Activated CD4-positive, alpha-beta T cell treated with anti-CD3 and anti-CD28 coated beads for 36 hours (primary cell): Measurements from ENCODE around the gene ANKRD23. TPM values are rescaled to one million over a fixed set of nuclear protein-coding genes. Genes with fewer than 3 reads are reported as not detected.
"Not testable (repeated sequence)": the region's sequence is repeated elsewhere in the genome, so short reads cannot be mapped to it uniquely, and the experiment has no call there.

Experiments
- ATAC-seq: fragments of 200-7000 bp; cut with Tn5 transposase; one replicate; pipeline ENCODE4 v1.10.0; 2021; ENCODE audit warnings: mild to moderate bottlenecking, moderate library complexity
- CTCF ChIA-PET: fragments of 350-600 bp; sonication (Branson Sonifier 250); formaldehyde crosslinking; loops from one replicate; lab custom pipeline; 2021; ENCODE audit warnings: antibody characterized with exemption; lab: Charles Lee
- POLR2A ChIA-PET: fragments of 350-600 bp; sonication (Branson Sonifier 250); formaldehyde crosslinking; loops from one replicate; lab custom pipeline; 2021; ENCODE audit warnings: antibody characterized with exemption, inconsistent platforms; lab: Charles Lee
- DNase-seq: peaks from one replicate; pipeline ENCODE4 v3.0.0-alpha.2; 2020
- H3K27ac Mint-ChIP-seq: one replicate; pipeline ENCODE4 v1.8.0; 2021; ENCODE audit warnings: mixed read lengths
- H3K27me3 Mint-ChIP-seq: one replicate; pipeline ENCODE4 v1.8.0; 2021; ENCODE audit warnings: mixed read lengths
- H3K36me3 Mint-ChIP-seq: one replicate; pipeline ENCODE4 v1.8.0; 2021; ENCODE audit warnings: low read depth, mixed read lengths
- H3K4me1 Mint-ChIP-seq: one replicate; pipeline ENCODE4 v1.8.0; 2021; ENCODE audit warnings: mixed read lengths
- H3K4me3 Mint-ChIP-seq: one replicate; pipeline ENCODE4 v1.8.0; 2021; ENCODE audit warnings: mild to moderate bottlenecking, moderate library complexity, mixed read lengths
- H3K9me3 Mint-ChIP-seq: one replicate; pipeline ENCODE4 v1.8.0; 2021; ENCODE audit warnings: low read depth, mixed read lengths
- intact Hi-C, 2 experiments: fragments of 100-400 bp; cut with DNase I in 1 of 2; cut with micrococcal nuclease in 1 of 2; formaldehyde crosslinking; loops; one replicate each; pipeline versions ENCODE4 v1.14.2 to v1.15.1; 2022 to 2024; cut with DNase I, micrococcal nuclease
- total RNA-seq, 2 experiments: library from RNA; stranded (reverse); gene quantifications; one replicate each; pipeline ENCODE4 v1.2.3, GENCODE V29; 2021

The ANKRD23 gene
- total RNA-seq, 2 experiments from 2014 or later, result 5.1 to 5.3 TPM

GRCh38 chr2:96867756-96868554, 24.1 kb upstream of the ANKRD23 start:
- peaks cover 33% of the 10 kb centered on the region for H3K4me1 Mint-ChIP-seq
- CTCF ChIA-PET, result interaction anchor here (0.7 to 2.8 kb wide), 4 partner anchors 10 to 95 kb away, joined by 3 to 17 read pairs (median 6); partner anchors contain the start of gene ANKRD39
- DNase-seq, result no peak

DNA sequence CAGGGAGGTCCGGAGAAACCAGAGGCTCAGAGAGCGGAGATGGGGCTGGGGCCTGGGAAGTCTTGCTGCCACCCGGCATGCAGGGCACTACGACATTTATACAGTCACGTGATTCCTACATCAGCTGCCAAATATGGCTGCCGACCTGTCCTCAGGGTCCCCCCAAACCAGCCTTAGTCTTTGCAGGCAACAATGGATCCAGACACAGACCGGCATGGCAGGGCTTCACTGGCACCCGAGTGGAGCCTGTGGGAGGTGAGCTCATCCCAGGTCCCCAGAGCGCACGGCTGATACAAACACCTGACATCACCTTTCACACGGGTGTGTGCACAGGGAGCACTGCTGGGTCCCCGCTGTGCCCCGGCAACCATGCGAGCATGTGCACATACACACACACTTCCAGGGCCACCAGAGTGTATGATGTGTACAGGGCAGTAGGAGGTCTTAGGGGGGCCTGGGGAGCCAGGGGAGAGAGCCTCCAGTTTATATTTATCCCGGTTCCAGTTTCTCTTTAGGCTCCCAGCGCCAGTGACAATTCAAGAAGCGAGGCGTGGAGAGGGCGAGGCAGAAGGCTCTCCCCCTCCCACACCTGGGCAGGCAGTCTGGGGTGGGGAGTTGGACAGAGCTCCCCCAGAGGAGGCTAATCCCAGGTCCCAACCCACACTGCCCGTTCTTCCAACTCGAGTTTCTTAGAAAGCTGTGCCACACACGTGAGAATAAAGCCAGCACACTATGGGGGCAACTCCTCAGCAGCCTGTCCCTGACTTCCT, 23.4 kb upstream of the ANKRD23 start:
- no peak for ATAC-seq
- Mint-ChIP-seq H3K27me3 (peaks cover 6% of the 10 kb centered on the region), H3K4me1 (peaks cover 25% of the 10 kb centered on the region), H3K27ac (peak overlapping the region; percentile 83), H3K9me3 (no peaks in the 10 kb centered on the region), H3K36me3 (peaks cover 3% of the 10 kb centered on the region), H3K4me3 (peak overlapping the region; percentile 78)
- CTCF ChIA-PET, result interaction anchor here (0.7 to 2.8 kb wide), 2 partner anchors 9 to 38 kb away, joined by 4 to 17 read pairs; partner anchors contain the start of gene ANKRD39
- POLR2A ChIA-PET, result interaction anchor here (1.0 kb wide), 1 partner anchor 9 kb away, joined by 3 read pairs; the partner anchor contains the start of gene ANKRD39
- intact Hi-C loops, result loop anchor here in 1 of 2 experiments (5.0 kb wide), 1 partner anchor 795 kb away; the partner anchor contains the start of gene ACTR1B
- DNase-seq, result no peak

More at GRCh38 chr2:96867756-96868554, 24.1 kb upstream of the ANKRD23 start:
- POLR2A ChIA-PET, result interaction anchor here (1.2 kb wide), 1 partner anchor 10 kb away, joined by 7 read pairs; the partner anchor contains the start of gene ANKRD39
- peaks cover 2% of the 10 kb centered on the region for H3K36me3 Mint-ChIP-seq
- H3K27me3 Mint-ChIP-seq, result peaks cover 6% of the 10 kb centered on the region
- H3K4me3 Mint-ChIP-seq, result peak overlapping the region; percentile 78
- intact Hi-C loops, result loop anchor here (1.0 to 5.0 kb wide), 3 partner anchors 9 to 794 kb away; partner anchors contain the start of genes ACTR1B (in 1 of the 2) and ANKRD39 (in 1 of the 2)
- peak overlapping the region; percentile 83 for H3K27ac Mint-ChIP-seq
- ATAC-seq, result peak; percentile 23
- no peaks in the 10 kb centered on the region for H3K9me3 Mint-ChIP-seq

DNA sequence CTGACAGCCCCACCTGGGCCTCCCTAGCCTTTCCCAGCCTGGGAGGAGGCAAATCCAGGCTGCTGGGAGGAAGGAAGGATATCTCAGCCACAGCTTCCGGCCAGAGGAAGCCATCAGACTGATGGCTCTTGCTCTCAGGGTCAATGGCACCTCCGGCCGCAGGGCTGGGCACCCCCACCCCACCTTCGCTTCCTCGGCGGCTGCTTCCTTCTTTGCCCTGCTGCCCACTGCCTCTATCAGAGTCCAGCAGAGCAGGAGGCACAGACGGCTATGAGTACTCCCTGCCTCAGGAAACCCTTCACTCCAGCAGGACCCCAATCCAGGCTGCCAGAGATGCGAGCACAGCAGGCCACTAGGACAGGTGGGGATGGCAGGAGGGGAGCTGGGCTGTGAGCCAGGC, 22.8 kb upstream of the ANKRD23 start:
- Mint-ChIP-seq H3K36me3 (peaks cover 6% of the 10 kb centered on the region), H3K27me3 (peaks cover 6% of the 10 kb centered on the region), H3K4me3 (peak overlapping the region; percentile 78), H3K9me3 (no peaks in the 10 kb centered on the region), H3K27ac (no peak overlapping the region), H3K4me1 (peaks cover 24% of the 10 kb centered on the region)
- intact Hi-C loops, result loop anchor here in 1 of 2 experiments (5.0 kb wide), 1 partner anchor 796 kb away; the partner anchor contains the start of gene ACTR1B
- CTCF ChIA-PET, result interaction anchor here (0.7 to 2.8 kb wide), 2 partner anchors 8 to 39 kb away, joined by 4 to 17 read pairs; partner anchors contain the start of gene ANKRD39
- ATAC-seq (no peak), DNase-seq (no peak)
- POLR2A ChIA-PET, result interaction anchor here (0.6 to 1.0 kb wide), 2 partner anchors 9 to 10 kb away, joined by 3 to 5 read pairs; partner anchors contain the start of gene ANKRD39

DNA sequence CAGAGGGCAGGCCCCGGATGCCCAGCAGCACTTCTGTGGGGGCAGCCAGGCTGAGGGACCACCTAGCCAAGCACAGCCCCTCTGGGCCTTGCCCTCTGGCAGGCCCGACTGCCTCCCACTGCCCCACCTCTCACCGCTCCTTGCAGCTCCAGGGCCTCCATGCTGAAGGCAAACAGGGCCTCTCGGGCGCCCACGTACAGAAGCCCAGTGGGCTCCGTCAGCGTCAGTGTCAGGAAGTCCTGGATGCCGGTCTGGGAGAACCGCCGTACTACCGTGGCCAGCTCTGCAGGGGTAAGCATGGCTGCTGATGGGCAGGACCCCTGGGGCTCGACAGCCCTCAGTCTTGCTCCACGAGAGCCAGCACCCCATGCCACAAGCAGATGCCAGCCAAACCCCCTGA, 22.3 kb upstream of the ANKRD23 start:
- ChIA-PET POLR2A (interaction anchor here (0.6 kb wide), 1 partner anchor 10 kb away, joined by 5 read pairs; no protein-coding TSS in a partner anchor), CTCF (interaction anchor here (0.7 to 2.8 kb wide), 2 partner anchors 8 to 39 kb away, joined by 4 to 17 read pairs; partner anchors contain the start of gene ANKRD39)
- Mint-ChIP-seq H3K4me3 (no peak overlapping the region), H3K27me3 (peaks cover 4% of the 10 kb centered on the region), H3K27ac (no peak overlapping the region), H3K4me1 (peaks cover 24% of the 10 kb centered on the region), H3K36me3 (peaks cover 6% of the 10 kb centered on the region), H3K9me3 (no peaks in the 10 kb centered on the region)
- intact Hi-C loops, result loop anchor here in 1 of 2 experiments (5.0 kb wide), 1 partner anchor 796 kb away; the partner anchor contains the start of gene ACTR1B
- no peak for ATAC-seq
- no peak for DNase-seq

DNA sequence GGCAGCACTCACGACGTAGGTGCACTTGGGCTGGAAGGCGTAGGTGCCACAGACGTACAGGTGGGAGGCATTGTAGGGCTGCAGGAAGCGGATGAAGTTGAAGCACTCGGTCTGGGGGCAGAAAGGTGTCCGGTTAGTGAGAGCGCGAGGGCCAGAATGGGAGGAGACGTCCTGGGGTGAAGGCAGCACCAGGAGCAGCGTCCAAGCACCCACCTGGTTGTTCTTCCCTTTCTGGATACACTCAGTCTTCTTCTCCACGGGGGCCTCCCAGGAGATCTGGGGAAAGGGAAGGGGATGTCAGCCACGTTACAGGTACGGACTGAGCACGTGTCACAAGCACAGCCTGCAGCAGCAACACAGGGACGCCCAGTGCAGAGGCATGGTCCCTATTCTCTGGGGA, 21.8 kb upstream of the ANKRD23 start:
- ATAC-seq (no peak), DNase-seq (no peak)
- ChIA-PET POLR2A (interaction anchor here (0.5 kb wide), 1 partner anchor 10 kb away, joined by 3 read pairs; no protein-coding TSS in a partner anchor), CTCF (interaction anchor here (0.6 to 2.8 kb wide), 2 partner anchors 7 to 64 kb away, joined by 3 to 17 read pairs; partner anchors contain the start of gene ANKRD39)
- H3K27me3 Mint-ChIP-seq, result peaks cover 2% of the 10 kb centered on the region
- intact Hi-C loops, result loop anchor here in 1 of 2 experiments (5.0 kb wide), 1 partner anchor 797 kb away; the partner anchor contains the start of gene ACTR1B
- H3K9me3 Mint-ChIP-seq, result no peaks in the 10 kb centered on the region
- H3K4me3 Mint-ChIP-seq, result no peak overlapping the region
- H3K4me1 Mint-ChIP-seq, result peaks cover 20% of the 10 kb centered on the region
- no peak overlapping the region for H3K27ac Mint-ChIP-seq
- peaks cover 6% of the 10 kb centered on the region for H3K36me3 Mint-ChIP-seq

- H3K9me3 Mint-ChIP-seq, result no peaks in the 10 kb centered on the region
- intact Hi-C loops, result loop anchor here (5.0 kb wide), 2 partner anchors 48 to 798 kb away; partner anchors contain the start of gene ACTR1B (in 1 of the 2)
- peaks cover 25% of the 10 kb centered on the region for H3K4me1 Mint-ChIP-seq
- POLR2A ChIA-PET, result no interaction called here
- H3K27me3 Mint-ChIP-seq, result no peaks in the 10 kb centered on the region
- DNase-seq, result no peak
- no peak overlapping the region for H3K27ac Mint-ChIP-seq
- no peak for ATAC-seq
- peaks cover 11% of the 10 kb centered on the region for H3K36me3 Mint-ChIP-seq
- CTCF ChIA-PET, result interaction anchor here (0.6 to 0.9 kb wide), 2 partner anchors 11 to 87 kb away, joined by 3 read pairs; no protein-coding TSS in a partner anchor
- no peak overlapping the region for H3K4me3 Mint-ChIP-seq
Measured at GRCh38 chr2:96864343-96865091, 20.7 kb upstream of the ANKRD23 start.

DNA sequence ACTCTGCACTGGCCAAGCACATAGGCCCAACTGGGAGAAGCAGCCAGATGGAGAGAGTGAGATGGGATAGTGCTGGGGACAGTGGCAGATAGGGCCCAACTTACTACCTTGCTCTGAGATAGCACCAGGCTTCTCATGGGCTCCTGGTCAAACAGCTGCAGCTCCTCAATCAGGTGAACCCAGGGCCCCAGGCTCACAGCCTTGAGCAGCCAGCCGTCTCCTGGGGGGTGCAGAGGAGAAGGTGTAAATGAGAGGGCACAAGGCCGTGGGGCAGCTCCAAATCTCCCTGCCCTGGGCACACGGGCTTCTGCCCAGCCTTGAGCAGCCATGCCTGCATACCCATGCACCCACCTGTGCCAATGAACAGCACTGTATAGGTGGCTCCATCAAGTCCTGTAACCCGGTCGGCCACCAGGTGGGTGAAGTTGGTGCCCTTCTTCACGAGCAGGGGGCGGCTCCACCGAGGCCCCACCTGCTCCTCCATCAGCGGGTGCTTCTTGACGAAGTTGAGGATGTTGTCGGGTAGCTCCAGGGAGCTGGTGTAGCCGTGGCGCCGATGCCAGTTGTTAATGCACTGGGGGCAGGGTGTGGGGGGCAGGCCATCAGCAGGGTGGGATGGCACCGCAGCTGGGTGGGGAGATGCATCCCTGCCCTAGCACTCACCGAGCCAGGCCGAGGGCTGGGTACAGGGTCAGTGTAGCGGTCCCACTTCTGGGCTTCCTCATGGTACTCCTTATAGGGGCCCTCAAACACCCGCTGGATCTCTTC, 19.9 kb upstream of the ANKRD23 start:
- peaks cover 33% of the 10 kb centered on the region for H3K4me1 Mint-ChIP-seq
- intact Hi-C loops, result loop anchor here in 1 of 2 experiments (5.0 kb wide), 1 partner anchor 49 kb away; no protein-coding TSS in a partner anchor
- no peaks in the 10 kb centered on the region for H3K9me3 Mint-ChIP-seq
- POLR2A ChIA-PET, result no interaction called here
- DNase-seq, result no peak
- CTCF ChIA-PET, result interaction anchor here (0.6 to 0.9 kb wide), 2 partner anchors 11 to 745 kb away, joined by 3 read pairs; no protein-coding TSS in a partner anchor
- H3K4me3 Mint-ChIP-seq, result no peak overlapping the region
- H3K27me3 Mint-ChIP-seq, result no peaks in the 10 kb centered on the region
- no peak for ATAC-seq
- no peak overlapping the region for H3K27ac Mint-ChIP-seq
- peaks cover 11% of the 10 kb centered on the region for H3K36me3 Mint-ChIP-seq

DNA sequence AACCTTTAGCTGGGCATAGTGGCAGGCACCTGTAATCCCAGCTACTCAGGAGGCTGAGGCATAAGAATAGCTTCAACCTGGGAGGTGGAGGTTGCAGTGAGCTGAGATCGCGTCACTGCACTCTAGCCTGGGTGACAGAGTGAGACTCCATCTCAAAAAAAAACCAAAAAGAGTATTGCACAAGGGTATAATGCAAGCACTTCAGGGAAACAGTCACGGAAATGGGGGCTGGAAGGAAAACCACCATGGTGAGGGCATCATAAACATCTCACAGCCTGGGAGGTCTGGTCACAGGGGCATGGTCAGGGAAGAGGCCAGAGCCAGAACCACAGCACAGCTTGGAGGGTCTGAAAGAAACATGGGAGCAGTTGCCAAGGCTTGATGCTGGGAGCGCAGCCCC, 19.2 kb upstream of the ANKRD23 start:
- DNase-seq, H3K9me3 Mint-ChIP-seq, H3K4me3 Mint-ChIP-seq, POLR2A ChIA-PET, ATAC-seq, H3K27ac Mint-ChIP-seq, H3K27me3 Mint-ChIP-seq: not testable (repeated sequence)
- CTCF ChIA-PET, result interaction anchor here (0.6 to 1.7 kb wide), 2 partner anchors 88 to 744 kb away, joined by 3 to 7 read pairs; no protein-coding TSS in a partner anchor
- intact Hi-C loops, result loop anchor here in 1 of 2 experiments (5.0 kb wide), 1 partner anchor 49 kb away; no protein-coding TSS in a partner anchor
- H3K4me1 Mint-ChIP-seq, result peaks cover 35% of the 10 kb centered on the region
- H3K36me3 Mint-ChIP-seq, result peaks cover 11% of the 10 kb centered on the region

- H3K27ac Mint-ChIP-seq, result no peak overlapping the region
- ATAC-seq (no peak), DNase-seq (no peak)
- no peaks in the 10 kb centered on the region for H3K9me3 Mint-ChIP-seq
- ChIA-PET POLR2A (no interaction called here), CTCF (interaction anchor here (0.6 to 1.5 kb wide), 5 partner anchors 9 to 466 kb away, joined by 3 to 6 read pairs (median 4); partner anchors contain the start of genes CNNM3 and SEMA4C)
- peaks cover 9% of the 10 kb centered on the region for H3K36me3 Mint-ChIP-seq
- intact Hi-C loops, result loop anchor here in 1 of 2 experiments (5.0 kb wide), 1 partner anchor 51 kb away; no protein-coding TSS in a partner anchor
- no peak overlapping the region for H3K4me3 Mint-ChIP-seq
- H3K27me3 Mint-ChIP-seq, result no peaks in the 10 kb centered on the region
- peaks cover 31% of the 10 kb centered on the region for H3K4me1 Mint-ChIP-seq
Measured at GRCh38 chr2:96861074-96861473, 17.3 kb upstream of the ANKRD23 start.
